SK-N-SH (cell line): ENCODE results near the gene BID.

Experiments
- EP300 ChIP-seq, 2 experiments: IDR thresholded peaks; 2 replicates each; pipeline versions ENCODE4 v1.4.0 to v1.6.1; 2012; ENCODE audit warnings: borderline replicate concordance in 1 of 2, low read depth in 1 of 2, low read length in 1 of 2
- EZH2phosphoT487 ChIP-seq: fragments of 200-600 bp; sonication (generic); IDR thresholded peaks from 2 replicates; pipeline ENCODE4 v1.6.1; 2017; ENCODE audit warnings: low read depth, mixed run types, mild to moderate bottlenecking, antibody characterized with exemption, moderate library complexity, borderline replicate concordance
- RAD21 ChIP-seq: IDR thresholded peaks from 2 replicates; pipeline ENCODE4 v1.6.1; 2012; ENCODE audit warnings: mild to moderate bottlenecking, low read length
- TF ChIP-seq, protein P1 (sequence below): fragments of 150-350 bp; IDR thresholded peaks from 2 replicates; pipeline ENCODE4 v1.6.1; 2017; ENCODE audit warnings: antibody characterized with exemption, low read length, low read depth, borderline replicate concordance
- TF ChIP-seq, protein P2 (sequence below): fragments of 200-600 bp; sonication (generic); IDR thresholded peaks from 2 replicates; pipeline ENCODE4 v1.6.1; 2017; ENCODE audit warnings: antibody characterized with exemption, mild to moderate bottlenecking, moderate library complexity

DNA sequence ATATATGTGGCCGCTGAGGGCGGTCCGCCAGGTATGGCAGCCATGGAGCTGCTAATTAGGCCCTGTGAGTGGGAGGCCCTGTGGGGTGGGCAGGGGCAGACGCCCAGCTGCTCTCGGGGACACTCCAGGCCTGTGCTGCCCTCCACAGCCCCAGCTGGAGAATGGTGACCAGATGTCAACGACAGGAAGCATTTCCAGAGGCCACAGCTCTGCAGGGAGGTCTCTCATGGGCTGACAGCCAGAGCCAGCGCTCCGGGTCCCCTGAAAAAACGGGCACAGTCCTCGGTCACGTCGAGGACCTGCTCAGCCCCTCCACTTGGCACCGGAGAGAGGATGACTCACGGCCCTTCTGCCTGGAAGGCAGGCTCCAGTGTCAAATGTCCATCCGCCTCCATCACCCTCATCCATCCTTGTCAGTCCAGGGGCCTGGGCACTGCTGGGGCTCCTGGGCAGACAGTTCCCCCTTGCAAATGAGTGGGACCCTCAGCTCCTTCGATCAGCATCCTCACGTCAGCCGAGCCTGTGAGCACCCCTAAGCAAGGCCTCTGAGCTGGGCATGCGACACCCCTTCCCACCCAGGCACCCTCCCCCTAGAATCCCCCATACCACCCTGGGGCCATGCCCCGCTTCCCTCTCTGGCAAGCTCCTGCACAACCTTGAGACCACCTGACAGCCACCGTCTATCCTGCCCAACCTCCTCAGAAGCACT is 1.9 kb downstream of the BID start:
- TF ChIP-seq EP300 (IDR thresholded peaks at IDR 0.05; ENCODE audit: borderline replicate concordance in 1 of 2, low read depth in 1 of 2, low read length in 1 of 2) (no peak), RAD21 (peak; percentile 60), EZH2phosphoT487 (no peak)
- TF ChIP-seq, protein P1, sequence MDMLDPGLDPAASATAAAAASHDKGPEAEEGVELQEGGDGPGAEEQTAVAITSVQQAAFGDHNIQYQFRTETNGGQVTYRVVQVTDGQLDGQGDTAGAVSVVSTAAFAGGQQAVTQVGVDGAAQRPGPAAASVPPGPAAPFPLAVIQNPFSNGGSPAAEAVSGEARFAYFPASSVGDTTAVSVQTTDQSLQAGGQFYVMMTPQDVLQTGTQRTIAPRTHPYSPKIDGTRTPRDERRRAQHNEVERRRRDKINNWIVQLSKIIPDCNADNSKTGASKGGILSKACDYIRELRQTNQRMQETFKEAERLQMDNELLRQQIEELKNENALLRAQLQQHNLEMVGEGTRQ = no peak
- TF ChIP-seq, protein P2, sequence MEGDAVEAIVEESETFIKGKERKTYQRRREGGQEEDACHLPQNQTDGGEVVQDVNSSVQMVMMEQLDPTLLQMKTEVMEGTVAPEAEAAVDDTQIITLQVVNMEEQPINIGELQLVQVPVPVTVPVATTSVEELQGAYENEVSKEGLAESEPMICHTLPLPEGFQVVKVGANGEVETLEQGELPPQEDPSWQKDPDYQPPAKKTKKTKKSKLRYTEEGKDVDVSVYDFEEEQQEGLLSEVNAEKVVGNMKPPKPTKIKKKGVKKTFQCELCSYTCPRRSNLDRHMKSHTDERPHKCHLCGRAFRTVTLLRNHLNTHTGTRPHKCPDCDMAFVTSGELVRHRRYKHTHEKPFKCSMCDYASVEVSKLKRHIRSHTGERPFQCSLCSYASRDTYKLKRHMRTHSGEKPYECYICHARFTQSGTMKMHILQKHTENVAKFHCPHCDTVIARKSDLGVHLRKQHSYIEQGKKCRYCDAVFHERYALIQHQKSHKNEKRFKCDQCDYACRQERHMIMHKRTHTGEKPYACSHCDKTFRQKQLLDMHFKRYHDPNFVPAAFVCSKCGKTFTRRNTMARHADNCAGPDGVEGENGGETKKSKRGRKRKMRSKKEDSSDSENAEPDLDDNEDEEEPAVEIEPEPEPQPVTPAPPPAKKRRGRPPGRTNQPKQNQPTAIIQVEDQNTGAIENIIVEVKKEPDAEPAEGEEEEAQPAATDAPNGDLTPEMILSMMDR = no peak
